HG03045 (cell line): ENCODE data around the gene DLG1.

Source experiments
- ATAC-seq: cut with Tn5 transposase; IDR thresholded peaks from one replicate; pipeline ENCODE4 v1.9.1; 2021; ENCODE audit warnings: mild to moderate bottlenecking, moderate library complexity; ENCODE audit not compliant: unreplicated experiment

Gene DLG1

GRCh38 chr3:197253238-197253947, 45.0 kb downstream of the DLG1 start:
- ATAC-seq: no peak

DNA sequence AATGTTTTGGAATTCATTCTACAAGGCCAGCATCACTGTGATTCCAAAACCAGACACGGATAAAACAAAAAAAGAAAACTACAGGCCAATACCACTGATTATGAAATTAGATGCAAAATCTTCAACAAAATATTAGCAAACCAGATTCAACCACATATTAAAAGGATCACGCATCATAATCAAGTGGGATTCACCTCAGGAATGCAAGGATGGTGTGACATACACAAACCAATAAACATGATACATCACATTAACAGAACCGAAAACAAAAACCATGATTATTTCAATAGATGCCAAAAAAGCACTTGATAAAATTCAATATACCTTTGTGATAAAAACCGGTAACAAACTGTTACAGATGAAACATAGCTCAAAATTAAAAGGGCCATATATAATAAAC, 48.9 kb downstream of the DLG1 start:
- ATAC-seq: no peak

GRCh38 chr3:197248341-197248740, 50.1 kb downstream of the DLG1 start:
- ATAC-seq: no peak

DNA sequence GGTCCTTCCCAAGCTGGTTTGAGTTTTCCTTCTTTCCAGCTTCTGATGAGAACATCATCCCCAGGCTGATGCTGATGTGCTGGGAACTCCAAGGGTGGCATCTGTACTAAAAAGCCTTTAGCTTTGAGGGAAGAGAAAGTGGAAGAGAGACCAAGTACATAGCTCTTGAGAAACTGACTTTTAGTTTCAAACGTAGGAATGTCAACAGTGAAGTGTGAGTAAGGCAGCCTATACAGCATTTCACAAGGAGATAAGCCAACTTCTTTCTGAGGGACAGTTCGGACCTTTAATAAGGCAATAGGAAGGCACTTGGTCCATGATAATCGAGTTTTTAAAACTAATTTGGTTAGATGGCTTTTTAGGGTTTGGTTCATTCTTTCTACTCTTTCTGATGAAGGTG, 53.7 kb downstream of the DLG1 start:
- no peak for ATAC-seq

DNA sequence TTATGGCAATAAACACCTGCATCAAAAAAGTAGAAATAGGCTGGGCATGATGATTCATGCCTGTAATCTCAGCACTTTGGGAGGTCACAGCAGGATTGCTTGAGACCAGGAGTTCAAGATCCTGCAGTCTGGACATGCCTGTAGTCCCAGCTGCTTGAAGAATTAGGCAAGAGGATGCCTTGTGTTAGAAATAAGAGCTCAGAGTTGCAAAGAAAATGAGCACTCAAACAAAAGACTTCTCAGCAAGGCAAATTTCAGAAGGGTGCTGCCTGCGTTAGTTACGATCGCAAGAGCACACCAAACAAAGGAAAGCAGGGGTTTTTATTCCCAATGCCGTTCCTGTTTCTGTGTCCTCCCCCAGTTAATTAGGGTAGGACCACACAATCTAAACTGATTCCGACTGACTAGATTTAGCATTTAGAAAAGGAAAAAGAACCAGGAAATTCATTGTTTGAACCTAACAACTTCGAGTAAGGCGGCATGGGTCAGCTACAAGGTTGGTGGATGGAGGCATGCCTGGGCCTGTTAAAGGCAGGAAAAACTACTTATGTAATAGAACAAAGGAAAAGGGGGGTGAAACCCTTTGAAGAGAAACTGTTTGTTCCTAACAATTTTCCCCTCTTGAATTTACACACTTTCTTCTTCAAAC, 55.5 kb downstream of the DLG1 start:
- no peak for ATAC-seq

DNA sequence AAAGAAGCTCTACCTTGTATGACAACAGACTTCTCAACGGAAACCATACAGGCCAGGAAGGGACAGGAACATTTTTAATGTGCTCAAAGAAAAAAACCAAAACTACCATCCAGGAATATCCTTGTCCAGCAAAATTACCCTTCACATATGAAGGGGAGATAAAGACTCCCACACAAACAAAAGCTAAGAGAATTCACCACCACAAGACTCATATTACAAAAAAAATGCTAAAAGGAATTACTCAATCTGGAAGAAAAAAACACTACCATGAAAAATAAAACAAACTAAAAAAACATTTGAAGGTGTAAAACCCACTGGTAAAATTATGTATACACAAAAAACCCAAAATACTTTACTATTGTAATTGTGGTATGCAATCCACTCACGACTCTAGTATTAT, 57.2 kb downstream of the DLG1 start:
- ATAC-seq: no peak

- ATAC-seq: no peak
These were observed 58.6 kb downstream of the DLG1 start for GRCh38 chr3:197239857-197240256.

GRCh38 chr3:197238842-197239241, 59.6 kb downstream of the DLG1 start:
- ATAC-seq: no peak

GRCh38 chr3:197237897-197238296, 60.5 kb downstream of the DLG1 start:
- no peak for ATAC-seq

DNA sequence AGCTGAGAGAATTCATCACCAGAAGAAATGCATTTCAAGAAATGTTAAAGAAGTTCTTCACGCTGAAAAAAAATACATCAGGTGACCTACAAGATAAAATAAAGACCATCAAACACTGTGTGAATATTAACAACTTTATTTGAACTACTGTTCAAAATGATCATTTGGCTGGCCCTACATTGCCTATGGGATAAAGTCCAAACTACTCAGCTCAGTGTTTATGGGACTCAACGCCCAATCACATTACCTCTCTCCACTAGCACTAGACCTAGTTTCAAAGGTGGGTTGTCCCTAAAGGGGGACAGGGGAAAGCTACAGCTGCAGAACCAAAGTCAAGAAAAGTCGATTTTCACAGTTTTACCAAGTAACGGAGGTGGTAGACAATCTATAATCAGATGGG, 62.0 kb downstream of the DLG1 start:
- no peak for ATAC-seq

GRCh38 chr3:197234947-197235914, 63.2 kb downstream of the DLG1 start:
- ATAC-seq: no peak

DNA sequence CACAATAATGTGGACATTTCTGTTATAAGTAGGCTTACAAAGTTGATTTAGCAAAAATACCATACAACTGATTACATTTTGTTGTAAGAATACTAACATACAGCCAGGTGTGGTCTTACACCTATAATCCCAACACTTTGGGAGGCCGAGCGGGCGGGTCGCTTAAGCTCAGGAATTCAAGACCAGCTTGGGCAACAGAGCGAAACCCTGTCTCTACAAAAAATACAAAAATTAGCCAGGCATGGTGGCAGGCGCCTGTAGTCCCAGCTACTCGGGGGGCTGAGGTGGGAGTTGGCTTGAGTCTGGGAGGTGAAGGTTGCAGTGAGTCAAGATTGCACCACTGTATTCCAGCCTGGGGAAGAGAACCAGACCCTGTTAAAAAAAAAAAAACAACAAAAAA, 67.1 kb downstream of the DLG1 start:
- ATAC-seq: no peak

DNA sequence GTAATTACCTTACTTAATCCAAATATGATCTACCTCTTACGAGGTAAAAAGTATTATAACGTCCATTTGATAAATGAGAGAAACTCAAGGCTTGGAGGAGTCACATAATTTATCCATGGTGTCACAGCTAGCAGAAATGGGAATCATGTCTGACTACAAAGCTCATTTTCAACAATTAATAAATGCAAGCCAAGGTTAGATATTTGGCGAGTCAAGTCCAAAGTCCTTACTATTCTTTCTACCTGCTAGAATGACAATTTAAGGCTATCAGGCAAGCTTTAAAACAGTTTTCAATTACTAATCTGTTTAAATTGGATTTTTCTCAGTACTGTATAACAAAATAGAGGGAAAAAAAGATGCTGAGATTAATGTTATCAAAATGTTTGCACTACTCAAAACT, 68.6 kb downstream of the DLG1 start:
- no peak for ATAC-seq

DNA sequence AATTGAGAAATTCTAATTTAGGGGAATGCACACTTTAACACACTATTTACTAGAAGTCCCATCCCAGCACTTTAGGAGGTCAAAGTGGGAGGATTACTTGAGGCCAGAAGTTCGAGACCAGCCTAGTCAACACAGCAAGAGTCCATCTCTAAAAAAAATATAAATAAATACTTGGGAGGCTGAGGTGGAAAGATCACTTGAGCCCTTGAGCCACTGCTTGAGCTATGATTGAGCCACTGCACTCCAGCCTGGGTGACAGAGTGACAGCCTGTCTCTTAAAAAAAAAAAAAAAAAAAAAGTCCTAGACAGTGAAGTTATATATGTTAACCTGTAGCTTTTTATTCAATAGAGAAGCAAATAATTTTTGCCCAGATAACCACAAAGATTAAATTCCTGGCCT, 69.2 kb downstream of the DLG1 start:
- no peak for ATAC-seq

- ATAC-seq: no peak
These were observed 70.4 kb downstream of the DLG1 start for GRCh38 chr3:197227780-197228574.

GRCh38 chr3:197226179-197226578, 72.2 kb downstream of the DLG1 start:
- no peak for ATAC-seq

DNA sequence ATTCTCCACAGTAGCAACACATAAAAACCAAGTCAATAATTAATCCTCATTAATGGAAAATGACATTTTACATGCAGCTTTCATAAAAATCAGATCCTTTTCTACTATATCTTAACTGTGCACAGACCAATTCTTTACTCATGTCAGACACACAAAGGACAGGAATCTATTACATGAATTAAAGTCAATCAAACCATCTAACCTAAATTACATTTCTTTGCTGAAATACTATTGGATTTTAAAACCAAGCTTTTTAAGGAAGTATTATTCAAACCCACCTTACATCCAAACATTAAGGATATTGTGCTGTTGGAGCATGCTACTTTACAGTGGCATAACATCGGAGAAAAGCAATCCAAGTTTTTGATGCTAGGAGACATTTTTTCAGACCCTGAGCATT, 72.8 kb downstream of the DLG1 start:
- ATAC-seq: no peak

- ATAC-seq: no peak
These were observed 74.4 kb downstream of the DLG1 start for GRCh38 chr3:197224034-197224444.

GRCh38 chr3:197222937-197223370, 75.5 kb downstream of the DLG1 start:
- no peak for ATAC-seq

DNA sequence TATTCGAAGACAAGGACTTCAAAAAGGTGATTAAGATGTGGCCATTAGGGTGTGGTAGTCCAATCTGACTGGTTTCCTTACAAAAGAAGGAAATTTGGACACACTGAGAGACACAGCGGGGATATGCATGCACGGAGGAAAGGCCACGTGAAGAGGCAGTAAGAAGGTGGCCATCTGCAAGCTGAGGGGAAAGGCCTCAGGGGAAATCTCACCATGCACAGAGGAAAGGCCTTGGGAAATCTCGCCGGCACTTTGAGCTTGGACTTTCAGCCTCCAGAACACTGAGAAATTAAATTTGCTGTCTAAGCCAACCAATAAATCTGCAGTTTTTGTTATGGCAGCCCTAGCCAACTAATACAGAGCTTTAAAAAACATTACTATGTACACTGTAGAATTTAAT, 78.8 kb downstream of the DLG1 start:
- no peak for ATAC-seq

GRCh38 chr3:197218210-197218609, 80.2 kb downstream of the DLG1 start:
- ATAC-seq: no peak
